ENCODE results near the gene HSBP1L1. TPM values are rescaled to one million over a fixed set of nuclear protein-coding genes. Genes with fewer than 3 reads are reported as not detected.

HSBP1L1 gene
- total and polyA plus RNA-seq, 2 of the 8 experiments (the other 6 are each of a cell fraction or from before 2014, with no cell fraction given): 1.0 to 1.3 TPM

DNA sequence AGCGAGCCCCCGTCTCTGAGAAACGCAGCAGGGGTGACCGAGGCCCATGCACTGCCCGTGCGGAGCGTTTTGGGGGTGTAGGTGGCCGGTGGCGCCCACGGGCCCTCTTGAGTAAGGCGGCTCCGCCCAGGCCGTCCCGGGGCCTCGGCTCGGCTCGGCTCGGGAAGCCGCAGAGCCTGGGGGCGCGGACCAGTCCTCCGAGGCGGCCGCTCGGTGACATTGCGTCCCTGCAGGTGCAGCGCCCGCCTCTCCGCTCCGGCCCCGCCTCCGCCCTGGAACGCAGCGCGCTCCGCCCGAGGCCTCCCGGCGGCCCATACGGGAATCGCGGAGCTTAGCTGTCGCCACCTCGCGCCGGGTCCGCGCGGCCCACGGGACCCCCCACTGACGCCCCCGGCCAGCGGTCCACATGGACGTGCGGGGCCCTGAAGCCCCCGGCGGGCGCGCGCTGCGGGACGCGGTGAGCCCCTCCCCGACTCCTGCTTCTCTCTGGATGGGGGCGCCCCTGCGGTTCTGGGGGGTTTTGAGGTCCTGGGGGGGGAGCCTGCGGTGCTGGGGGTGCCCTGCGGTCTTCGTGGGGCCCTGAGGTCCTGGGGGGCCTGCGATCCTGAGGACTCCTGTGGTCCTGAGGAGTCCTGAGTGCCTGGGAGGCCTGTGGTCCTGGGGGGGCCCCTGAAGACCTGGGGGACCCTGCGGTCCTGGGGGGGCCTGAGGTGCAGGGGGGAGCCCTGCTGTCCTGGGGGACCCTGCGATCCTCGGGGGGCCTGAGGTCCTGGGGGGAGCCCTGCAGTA lies at the start of gene HSBP1L1 (continued):
- TF ChIP-seq EZH2 (IDR thresholded peaks at IDR 0.05; ENCODE audit: low read depth, low read length, severe bottlenecking): peak; percentile 36
- TF ChIP-seq PHF8 (conservative IDR thresholded peaks at IDR 0.05; ENCODE audit: low read depth, low read length): peak; percentile 24; the same call in 1 of the 2 replicates
- no peak for TF ChIP-seq CREB1 (IDR thresholded peaks at IDR 0.05)
- TF ChIP-seq KDM4A (IDR thresholded peaks at IDR 0.05; ENCODE audit: low read depth, low read length, severe bottlenecking): peak; percentile 63
- TF ChIP-seq RAD21 (IDR thresholded peaks at IDR 0.05 in 1 of 2, conservative IDR thresholded peaks at IDR 0.05 in 1 of 2; ENCODE audit: low read depth in 2 of 2, low read length in 2 of 2): peak; percentile 2 to 31; a peak in 3 of 4 replicates
- TF ChIP-seq BACH1 (IDR thresholded peaks at IDR 0.05; ENCODE audit: low read length): no peak
- TF ChIP-seq CTBP2 (IDR thresholded peaks at IDR 0.05; ENCODE audit: borderline replicate concordance, insufficient read depth, insufficient read length, low read length): no peak
- TF ChIP-seq GABPA (IDR thresholded peaks at IDR 0.05; ENCODE audit: borderline replicate concordance, insufficient read depth, low read length): 0 out of 2 replicates have a peak, but pooled peaks have one; percentile 9
